IMR-90 (cell line): ENCODE measurements around the gene ERGIC1. TPM values are rescaled to one million over a fixed set of nuclear protein-coding genes. Genes with fewer than 3 reads are reported as not detected.

Experiments
- ATAC-seq: fragments of 200-7000 bp; cut with Tn5 transposase; 2 replicates; pipeline ENCODE4 v1.9.1; 2020; ENCODE audit warnings: low read depth, mild to moderate bottlenecking, moderate library complexity
- BruUV-seq: library from RNA; stranded (reverse); fragments of 400-500 nt; replicated peaks from 2 replicates; lab custom pipeline; 2021; lab: Mats Ljungman, UMichigan
- CTCF ChIA-PET: fragments of 300-600 bp; formaldehyde crosslinking; extraction: SDS; loops from one replicate; lab custom pipeline; 2021; ENCODE audit warnings: antibody characterized with exemption; lab: Yijun Ruan, JAX
- POLR2A ChIA-PET: fragments of 300-600 bp; sonication (Branson Sonifier 250); formaldehyde crosslinking; loops from one replicate; lab custom pipeline; 2022; ENCODE audit warnings: antibody characterized with exemption; ENCODE audit not compliant: unreplicated experiment; lab: Charles Lee
- DNase-seq: peaks from one replicate; pipeline ENCODE4 v3.0.0; 2013
- H2AFZ ChIP-seq: replicated peaks from 2 replicates; pipeline ENCODE3; 2013; ENCODE audit warnings: low read length, mild to moderate bottlenecking; ENCODE audit not compliant: poor library complexity
- H2AK5ac ChIP-seq: 2 replicates; pipeline ENCODE4 v1.6.1; 2013; ENCODE audit warnings: low read depth, low read length, inconsistent platforms
- H2AK9ac ChIP-seq: replicated peaks from 2 replicates; pipeline ENCODE3; 2013; ENCODE audit warnings: mild to moderate bottlenecking, low read depth, low read length, moderate library complexity; ENCODE audit not compliant: poor library complexity
- H2BK120ac ChIP-seq: 2 replicates; pipeline ENCODE4 v1.6.1; 2013; ENCODE audit warnings: low read depth, low read length, inconsistent platforms
- H2BK15ac ChIP-seq: 3 replicates; pipeline ENCODE4 v1.6.1; 2013; ENCODE audit warnings: low read depth, low read length, inconsistent platforms
- H2BK20ac ChIP-seq: 2 replicates; pipeline ENCODE4 v1.6.1; 2013; ENCODE audit warnings: low read depth, mild to moderate bottlenecking, inconsistent platforms, low read length, moderate library complexity
- H2BK5ac ChIP-seq: 2 replicates; pipeline ENCODE4 v1.6.1; 2013; ENCODE audit warnings: mild to moderate bottlenecking, low read depth, low read length, inconsistent platforms; ENCODE audit not compliant: poor library complexity, severe bottlenecking
- H3K14ac ChIP-seq: replicated peaks from 2 replicates; pipeline ENCODE4 v1.6.1; 2013; ENCODE audit warnings: low read depth, low read length, inconsistent platforms
- H3K18ac ChIP-seq: 2 replicates; pipeline ENCODE4 v1.6.1; 2013; ENCODE audit warnings: low read depth, low read length, control low read depth
- H3K23ac ChIP-seq: 2 replicates; pipeline ENCODE4 v1.6.1; 2013; ENCODE audit warnings: low read depth, low read length, inconsistent platforms
- H3K27ac ChIP-seq: 2 replicates; pipeline ENCODE4 v1.5.1; 2013; ENCODE audit warnings: mild to moderate bottlenecking, control low read depth, low read length; ENCODE audit not compliant: insufficient read depth
- H3K27me3 ChIP-seq: 2 replicates; pipeline ENCODE4 v1.6.1; 2013; ENCODE audit warnings: low read length; ENCODE audit not compliant: control insufficient read depth, insufficient read depth
- H3K36me3 ChIP-seq: 2 replicates; pipeline ENCODE4 v1.6.1; 2013; ENCODE audit warnings: low read length, mixed read lengths; ENCODE audit not compliant: control insufficient read depth, insufficient read depth
- H3K4ac ChIP-seq: 2 replicates; pipeline ENCODE4 v1.6.1; 2013; ENCODE audit warnings: low read depth, low read length, inconsistent platforms
- H3K4me1 ChIP-seq: 2 replicates; pipeline ENCODE4 v1.6.1; 2013; ENCODE audit warnings: low read length, mixed read lengths; ENCODE audit not compliant: control insufficient read depth, insufficient read depth
- H3K4me2 ChIP-seq: 2 replicates; pipeline ENCODE4 v1.6.1; 2013; ENCODE audit warnings: low read depth, mild to moderate bottlenecking, control low read depth, low read length, moderate library complexity
- H3K4me3 ChIP-seq: 2 replicates; pipeline ENCODE4 v1.5.1; 2013; ENCODE audit warnings: low read depth, mild to moderate bottlenecking, control low read depth, low read length, moderate library complexity; ENCODE audit not compliant: insufficient read depth
- H3K56ac ChIP-seq: 2 replicates; pipeline ENCODE4 v1.6.1; 2013; ENCODE audit warnings: low read length, inconsistent platforms; ENCODE audit not compliant: insufficient read depth; ENCODE audit errors: extremely low read depth
- H3K79me1 ChIP-seq, 2 experiments: 2 replicates each; pipeline ENCODE4 v1.6.1; 2013; ENCODE audit warnings: low read length in 2 of 2, inconsistent platforms in 1 of 2, low read depth in 1 of 2
- H3K9ac ChIP-seq: 2 replicates; pipeline ENCODE4 v1.6.1; 2013; ENCODE audit warnings: low read depth, low read length, control low read depth
- H3K9me1 ChIP-seq: 2 replicates; pipeline ENCODE4 v1.6.1; 2013; ENCODE audit warnings: low read length, inconsistent platforms; ENCODE audit not compliant: insufficient read depth
- H3K9me3 ChIP-seq: 2 replicates; pipeline ENCODE4 v1.6.1; 2013; ENCODE audit warnings: low read length; ENCODE audit not compliant: control insufficient read depth, insufficient read depth
- H4K20me1 ChIP-seq: 2 replicates; pipeline ENCODE4 v1.6.1; 2013; ENCODE audit warnings: low read length, inconsistent platforms; ENCODE audit not compliant: insufficient read depth
- H4K5ac ChIP-seq: 2 replicates; pipeline ENCODE4 v1.6.1; 2013; ENCODE audit warnings: mild to moderate bottlenecking, low read depth, low read length, control low read depth
- H4K8ac ChIP-seq, 2 experiments: 2 replicates each; pipeline ENCODE4 v1.6.1; 2013; ENCODE audit warnings: low read depth in 2 of 2, low read length in 2 of 2, control low read depth in 1 of 2, inconsistent platforms in 1 of 2
- H4K91ac ChIP-seq: 2 replicates; pipeline ENCODE4 v1.6.1; 2013; ENCODE audit warnings: low read depth, low read length, inconsistent platforms; ENCODE audit not compliant: insufficient read depth
- CEBPB ChIP-seq: IDR thresholded peaks from 2 replicates; pipeline ENCODE4 v1.6.1; 2012; ENCODE audit warnings: low read depth, low read length, improper control_type of control experiment
- CHD1 ChIP-seq: IDR thresholded peaks from 2 replicates; pipeline ENCODE4 v1.6.1; 2012; ENCODE audit warnings: low read depth, low read length, improper control_type of control experiment
- FOS ChIP-seq: fragments of 150-350 bp; IDR thresholded peaks from 2 replicates; pipeline ENCODE4 v1.6.1; 2016; ENCODE audit warnings: low read depth, low read length
- MAFK ChIP-seq: IDR thresholded peaks from 2 replicates; pipeline ENCODE4 v1.6.1; 2012; ENCODE audit warnings: low read depth, low read length, improper control_type of control experiment
- MAZ ChIP-seq: IDR thresholded peaks from 2 replicates; pipeline ENCODE4 v1.6.1; 2012; ENCODE audit warnings: low read depth, mild to moderate bottlenecking, low read length, improper control_type of control experiment, moderate library complexity, borderline replicate concordance
- MXI1 ChIP-seq: IDR thresholded peaks from 2 replicates; pipeline ENCODE4 v1.6.1; 2012; ENCODE audit warnings: low read depth, mild to moderate bottlenecking, low read length, moderate library complexity, borderline replicate concordance
- NFE2L2 ChIP-seq: fragments of 150-350 bp; IDR thresholded peaks from 2 replicates; pipeline ENCODE4 v1.6.1; 2016; ENCODE audit warnings: low read depth, mild to moderate bottlenecking, low read length
- POLR2A ChIP-seq: IDR thresholded peaks from 2 replicates; pipeline ENCODE4 v1.6.1; 2012; ENCODE audit warnings: mild to moderate bottlenecking, low read depth, low read length
- RAD21 ChIP-seq: IDR thresholded peaks from 2 replicates; pipeline ENCODE4 v1.6.1; 2012; ENCODE audit warnings: low read length, improper control_type of control experiment
- RCOR1 ChIP-seq: IDR thresholded peaks from 2 replicates; pipeline ENCODE4 v1.6.1; 2012; ENCODE audit warnings: mild to moderate bottlenecking, low read length, improper control_type of control experiment; ENCODE audit not compliant: insufficient replicate concordance
- RFX5 ChIP-seq: IDR thresholded peaks from 2 replicates; pipeline ENCODE4 v1.8.0; 2012; ENCODE audit warnings: low read depth, mild to moderate bottlenecking, low read length, moderate library complexity
- SMC3 ChIP-seq: fragments of 150-350 bp; IDR thresholded peaks from 2 replicates; pipeline ENCODE4 v1.6.1; 2016; ENCODE audit warnings: low read depth, mild to moderate bottlenecking, antibody characterized with exemption, low read length, moderate library complexity
- WGBS, 2 experiments: methylation state at CpG; one replicate each; pipeline versions ENCODE4 v1.1.5 to v1.1.7; 2013; ENCODE audit warnings: missing lambda C conversion rate in 2 of 2; ENCODE audit not compliant: insufficient read length in 1 of 2; ENCODE audit errors: extremely low coverage in 2 of 2; 5-methylcytosine and 5-hydroxymethylcytosine counted together
- dilution Hi-C: fragments of 300-500 bp; cut with HindIII; formaldehyde crosslinking; loops from one replicate; pipeline ENCODE4 v1.14.3; 2018; ENCODE audit warnings: low sequenced_read_pairs; ENCODE audit not compliant: unreplicated experiment
- in situ Hi-C: fragments of 300-500 bp; cut with MboI; formaldehyde crosslinking; loops from 3 replicates; pipeline ENCODE4 v1.14.3; 2019; ENCODE audit warnings: low sequenced_read_pairs, inconsistent platforms, mixed read lengths
- intact Hi-C: fragments of 100-400 bp; cut with micrococcal nuclease; formaldehyde crosslinking; loops from 2 replicates; pipeline ENCODE4 v1.10.0; 2022
- polyA plus RNA-seq, 3 experiments: library from polyadenylated mRNA; depleted of rRNA; stranded (reverse); fragments of >200 nt; gene quantifications; 2 replicates each; pipeline ENCODE4 v1.2.3, GENCODE V29; 2012; ENCODE audit warnings: low replicate concordance in 1 of 3
- total RNA-seq: library from RNA; depleted of rRNA; stranded (reverse); fragments of >200 nt; gene quantifications from 2 replicates; pipeline ENCODE4 v1.2.3, GENCODE V29; 2012
- TF ChIP-seq, protein P1 (sequence below): conservative IDR thresholded peaks from 2 replicates; pipeline ENCODE4 v1.5.1; 2012; ENCODE audit warnings: mild to moderate bottlenecking, low read depth, low read length, improper control_type of control experiment
- TF ChIP-seq, protein P2 (sequence below): fragments of 150-350 bp; IDR thresholded peaks from 2 replicates; pipeline ENCODE4 v1.6.1; 2017; ENCODE audit warnings: mild to moderate bottlenecking, antibody characterized with exemption, low read length, low read depth

Gene ERGIC1
- total and polyA plus RNA-seq, 2 of the 4 experiments (the other 2 are of a cell fraction), result 134 to 192 TPM

DNA sequence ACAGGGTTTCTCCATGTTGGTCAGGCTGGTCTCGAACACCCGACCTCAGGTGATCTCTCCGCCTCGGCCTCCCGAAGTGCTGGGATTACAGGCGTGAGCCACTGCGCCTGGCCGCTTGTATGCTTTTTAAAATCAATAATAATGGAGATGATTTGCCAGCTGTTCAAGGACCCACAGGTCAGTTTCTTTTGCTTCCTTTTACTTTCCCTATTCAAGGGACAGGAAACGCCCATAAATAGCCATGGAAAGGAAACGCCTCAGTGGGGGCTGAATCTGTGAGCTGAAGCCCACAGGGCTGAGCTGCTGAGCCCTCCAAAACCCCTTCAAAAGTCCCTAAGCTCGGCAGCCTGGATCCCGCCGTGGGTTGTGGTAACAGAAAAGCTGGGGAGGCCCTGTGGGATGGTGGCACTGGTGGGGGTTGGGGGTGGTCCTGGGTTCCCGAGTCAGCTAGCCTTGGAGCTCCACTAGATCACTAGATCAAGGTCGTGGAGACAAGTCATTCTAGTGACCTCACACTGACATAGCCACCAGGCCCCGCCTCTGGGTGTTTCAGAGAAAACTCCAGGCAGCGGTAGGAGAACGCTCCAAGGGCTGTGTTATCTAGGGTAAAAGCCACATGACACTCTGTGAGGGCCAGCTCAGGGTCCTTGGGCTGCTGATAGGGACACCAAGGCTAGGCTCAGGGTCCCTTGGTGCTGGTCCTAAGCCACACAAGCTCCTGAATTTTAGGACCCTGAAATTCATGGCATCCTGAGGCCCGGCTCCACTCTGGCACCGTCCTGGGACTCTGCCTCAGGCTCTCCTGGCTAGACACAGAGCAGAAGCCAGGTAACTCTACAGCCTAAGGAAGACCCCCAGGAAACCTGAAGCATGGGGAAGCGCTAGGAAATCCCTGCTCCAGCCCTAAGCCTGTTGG lies 45.0 kb upstream of the ERGIC1 start:
- no peak for DNase-seq
- TF ChIP-seq, protein P1, sequence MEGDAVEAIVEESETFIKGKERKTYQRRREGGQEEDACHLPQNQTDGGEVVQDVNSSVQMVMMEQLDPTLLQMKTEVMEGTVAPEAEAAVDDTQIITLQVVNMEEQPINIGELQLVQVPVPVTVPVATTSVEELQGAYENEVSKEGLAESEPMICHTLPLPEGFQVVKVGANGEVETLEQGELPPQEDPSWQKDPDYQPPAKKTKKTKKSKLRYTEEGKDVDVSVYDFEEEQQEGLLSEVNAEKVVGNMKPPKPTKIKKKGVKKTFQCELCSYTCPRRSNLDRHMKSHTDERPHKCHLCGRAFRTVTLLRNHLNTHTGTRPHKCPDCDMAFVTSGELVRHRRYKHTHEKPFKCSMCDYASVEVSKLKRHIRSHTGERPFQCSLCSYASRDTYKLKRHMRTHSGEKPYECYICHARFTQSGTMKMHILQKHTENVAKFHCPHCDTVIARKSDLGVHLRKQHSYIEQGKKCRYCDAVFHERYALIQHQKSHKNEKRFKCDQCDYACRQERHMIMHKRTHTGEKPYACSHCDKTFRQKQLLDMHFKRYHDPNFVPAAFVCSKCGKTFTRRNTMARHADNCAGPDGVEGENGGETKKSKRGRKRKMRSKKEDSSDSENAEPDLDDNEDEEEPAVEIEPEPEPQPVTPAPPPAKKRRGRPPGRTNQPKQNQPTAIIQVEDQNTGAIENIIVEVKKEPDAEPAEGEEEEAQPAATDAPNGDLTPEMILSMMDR, result no peak
- TF ChIP-seq MAFK (no peak), MXI1 (no peak), RAD21 (no peak), RCOR1 (no peak), MAZ (no peak), POLR2A (no peak), RFX5 (no peak), NFE2L2 (no peak), CEBPB (no peak), FOS (no peak), SMC3 (no peak), CHD1 (no peak)
- TF ChIP-seq, protein P2, sequence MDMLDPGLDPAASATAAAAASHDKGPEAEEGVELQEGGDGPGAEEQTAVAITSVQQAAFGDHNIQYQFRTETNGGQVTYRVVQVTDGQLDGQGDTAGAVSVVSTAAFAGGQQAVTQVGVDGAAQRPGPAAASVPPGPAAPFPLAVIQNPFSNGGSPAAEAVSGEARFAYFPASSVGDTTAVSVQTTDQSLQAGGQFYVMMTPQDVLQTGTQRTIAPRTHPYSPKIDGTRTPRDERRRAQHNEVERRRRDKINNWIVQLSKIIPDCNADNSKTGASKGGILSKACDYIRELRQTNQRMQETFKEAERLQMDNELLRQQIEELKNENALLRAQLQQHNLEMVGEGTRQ, result no peak

More for the DNA sequence above, 45.0 kb upstream of the ERGIC1 start:
- no peak overlapping the region; the same call in 1 of the 2 replicates for H3K18ac ChIP-seq
- H2AFZ ChIP-seq, result peak overlapping the region; percentile 65
- H3K27me3 ChIP-seq, result no peaks in the 10 kb centered on the region
- peak overlapping the region; percentile 93 for H2AK9ac ChIP-seq
- no peaks in the 10 kb centered on the region for H3K9me3 ChIP-seq
- H2AK5ac ChIP-seq, result peak overlapping the region; percentile 64; the same call in 1 of the 2 replicates
- H4K91ac ChIP-seq, result peak overlapping the region; percentile 55
- BruUV-seq, result no TSS peak
- no peak overlapping the region for H3K27ac ChIP-seq
- H2BK20ac ChIP-seq, result peak overlapping the region; percentile 76
- ATAC-seq, result no peak
- peak overlapping the region; percentile 28 for H2BK5ac ChIP-seq
- in situ Hi-C loops, result no loop called here
- peak overlapping the region; percentile 83 for H4K5ac ChIP-seq
- H3K23ac ChIP-seq, result no peak overlapping the region
- H3K4me2 ChIP-seq, result no peak overlapping the region
- H3K36me3 ChIP-seq, result no peaks in the 10 kb centered on the region
- peak overlapping the region; percentile 78; the same call in 1 of the 3 replicates for H2BK15ac ChIP-seq
- no peak overlapping the region for H3K9ac ChIP-seq
- CTCF ChIA-PET, result interaction anchor here (1.2 kb wide), 1 partner anchor 17 kb away, joined by 4 read pairs; no protein-coding TSS in a partner anchor
- 0 out of 2 replicates have a peak overlapping the region, but pooled peaks have one; percentile 62 for H3K14ac ChIP-seq
- no peak overlapping the region for H3K4me3 ChIP-seq
- intact Hi-C loops, result no loop called here
- H3K4me1 ChIP-seq, result peaks cover 16% of the 10 kb centered on the region
- H3K56ac ChIP-seq, result no peak overlapping the region
- peak overlapping the region; percentile 72 for H2BK120ac ChIP-seq
- peak overlapping the region; percentile 36 to 48; a peak in 2 of 4 replicates for H4K8ac ChIP-seq
- POLR2A ChIA-PET, result no interaction called here
- peaks cover 12% of the 10 kb centered on the region for H3K9me1 ChIP-seq
- H3K4ac ChIP-seq, result peak overlapping the region; percentile 65
- WGBS, 2 experiments, result 100% methylated on average over 3 of the region's 21 CpGs; no CpG with 5 or more reads in 1 of the 2 experiments
- H3K79me1 ChIP-seq, result peaks cover 4 to 10% of the 10 kb centered on the region in 2 experiments; a peak in 1 of 4 replicates
- dilution Hi-C loops, result no loop called here
- no peaks in the 10 kb centered on the region for H4K20me1 ChIP-seq
